Upper lobe of right lung (tissue), 1 donor: ENCODE data around the gene TSNAXIP1. TPM values are rescaled to one million over a fixed set of nuclear protein-coding genes. Genes with fewer than 3 reads are reported as not detected.
A peak's percentile ranks its signal among the peaks of the same experiment; 100 is the strongest.

Experiments used
- ATAC-seq: fragments of 200-7000 bp; cut with Tn5 transposase; one replicate; pipeline ENCODE4 v1.9.1; 2020; ENCODE audit warnings: mild to moderate bottlenecking, moderate library complexity
- DNase-seq: peaks from one replicate; pipeline ENCODE4 v3.0.0-alpha.2; 2020
- H3K27ac ChIP-seq: fragments of 200-600 bp; one replicate; pipeline ENCODE4 v1.8.0; 2022
- H3K27me3 ChIP-seq: fragments of 200-600 bp; one replicate; pipeline ENCODE4 v1.8.0; 2022; ENCODE audit warnings: mild to moderate bottlenecking
- H3K36me3 ChIP-seq: fragments of 200-600 bp; one replicate; pipeline ENCODE4 v1.8.0; 2022
- H3K4me1 ChIP-seq: fragments of 200-600 bp; one replicate; pipeline ENCODE4 v1.8.0; 2022
- H3K4me3 ChIP-seq: fragments of 200-600 bp; one replicate; pipeline ENCODE4 v1.8.0; 2022; ENCODE audit warnings: mild to moderate bottlenecking
- H3K9me3 ChIP-seq: fragments of 200-600 bp; one replicate; pipeline ENCODE4 v1.8.0; 2022
- intact Hi-C: fragments of 100-400 bp; cut with DNase I; formaldehyde crosslinking; loops from one replicate; pipeline ENCODE4 v1.11.0; 2022
- long read RNA-seq: library from polyadenylated mRNA; unstranded; transcript quantifications from one replicate; pipeline ENCODE4 v2.0.0, GENCODE V29; 2021
- total RNA-seq: library from RNA; stranded (reverse); fragmentation: NEBNext Ultra II Directional; extraction: Animal tissue kit (Norgen Biotek cat#: 25700); gene quantifications from one replicate; pipeline ENCODE4 v1.2.1, GENCODE V29; 2021
- TF ChIP-seq, protein P1 (sequence below): fragments of 200-600 bp; IDR thresholded peaks from one replicate; pipeline ENCODE4 v1.8.0; 2022; ENCODE audit warnings: antibody characterized with exemption
- donor health status: DM: no; HTN: yes; CAD: no; lungs with severe emphysema.

TSNAXIP1 gene, protein sequence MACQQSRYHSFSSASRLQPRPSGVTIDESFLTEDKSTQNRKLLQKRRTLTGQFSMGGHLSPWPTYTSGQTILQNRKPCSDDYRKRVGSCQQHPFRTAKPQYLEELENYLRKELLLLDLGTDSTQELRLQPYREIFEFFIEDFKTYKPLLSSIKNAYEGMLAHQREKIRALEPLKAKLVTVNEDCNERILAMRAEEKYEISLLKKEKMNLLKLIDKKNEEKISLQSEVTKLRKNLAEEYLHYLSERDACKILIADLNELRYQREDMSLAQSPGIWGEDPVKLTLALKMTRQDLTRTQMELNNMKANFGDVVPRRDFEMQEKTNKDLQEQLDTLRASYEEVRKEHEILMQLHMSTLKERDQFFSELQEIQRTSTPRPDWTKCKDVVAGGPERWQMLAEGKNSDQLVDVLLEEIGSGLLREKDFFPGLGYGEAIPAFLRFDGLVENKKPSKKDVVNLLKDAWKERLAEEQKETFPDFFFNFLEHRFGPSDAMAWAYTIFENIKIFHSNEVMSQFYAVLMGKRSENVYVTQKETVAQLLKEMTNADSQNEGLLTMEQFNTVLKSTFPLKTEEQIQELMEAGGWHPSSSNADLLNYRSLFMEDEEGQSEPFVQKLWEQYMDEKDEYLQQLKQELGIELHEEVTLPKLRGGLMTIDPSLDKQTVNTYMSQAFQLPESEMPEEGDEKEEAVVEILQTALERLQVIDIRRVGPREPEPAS
- 0.55 TPM for total RNA-seq
- long read RNA-seq, partial matches to known transcripts, result 0 of 2 reads
- long read RNA-seq, other reads (novel, unspliced or antisense), result 2 of 2 reads

DNA sequence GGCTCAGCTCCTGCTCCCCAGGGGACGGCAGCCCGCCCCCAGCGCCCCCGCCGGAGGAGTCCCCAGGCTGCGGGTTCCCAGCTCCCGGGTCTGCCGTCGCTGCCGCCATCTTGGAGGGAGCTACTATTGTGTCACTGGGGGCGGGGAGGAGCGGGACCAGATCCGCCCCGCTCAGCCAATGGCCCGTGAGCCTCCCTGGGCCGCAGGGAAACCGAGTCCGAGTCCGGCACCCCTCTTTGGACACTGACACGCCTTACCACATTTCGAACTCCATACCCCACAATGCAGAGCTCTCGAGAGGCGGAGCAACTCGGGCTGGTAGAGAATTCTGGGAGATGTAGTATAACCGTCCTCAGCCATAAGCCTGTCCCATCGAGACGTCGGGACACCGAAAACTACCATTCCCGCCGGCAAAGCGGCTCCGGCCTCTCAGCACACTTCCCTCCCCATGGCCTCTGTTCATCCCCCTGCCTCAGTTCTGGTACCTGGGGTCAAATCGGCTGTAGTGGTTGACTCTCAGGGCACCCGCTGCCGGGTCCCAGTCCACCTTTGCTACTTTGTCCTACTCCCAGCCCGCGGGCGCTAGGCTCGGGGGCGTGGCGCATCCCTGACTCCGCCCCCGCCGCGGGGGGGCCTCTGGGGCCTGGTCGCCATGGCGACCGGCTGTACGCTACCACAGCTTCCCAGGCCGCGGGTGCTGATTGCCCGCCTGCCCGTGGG, at the start of gene TSNAXIP1, which contains the start of gene RANBP10:
TSNAXIP1 (plus strand) TSS at position 462 of the 720 bp plus-strand sequence. CDS start 261 bp downstream, outside the sequence.
RANBP10 (minus strand) TSS at position 133 of the 720 bp plus-strand sequence; CDS start at position 109, 24 bp downstream.
- peak within 1 kb of the TSS; percentile 80 for H3K27ac ChIP-seq
- TF ChIP-seq, protein P1, sequence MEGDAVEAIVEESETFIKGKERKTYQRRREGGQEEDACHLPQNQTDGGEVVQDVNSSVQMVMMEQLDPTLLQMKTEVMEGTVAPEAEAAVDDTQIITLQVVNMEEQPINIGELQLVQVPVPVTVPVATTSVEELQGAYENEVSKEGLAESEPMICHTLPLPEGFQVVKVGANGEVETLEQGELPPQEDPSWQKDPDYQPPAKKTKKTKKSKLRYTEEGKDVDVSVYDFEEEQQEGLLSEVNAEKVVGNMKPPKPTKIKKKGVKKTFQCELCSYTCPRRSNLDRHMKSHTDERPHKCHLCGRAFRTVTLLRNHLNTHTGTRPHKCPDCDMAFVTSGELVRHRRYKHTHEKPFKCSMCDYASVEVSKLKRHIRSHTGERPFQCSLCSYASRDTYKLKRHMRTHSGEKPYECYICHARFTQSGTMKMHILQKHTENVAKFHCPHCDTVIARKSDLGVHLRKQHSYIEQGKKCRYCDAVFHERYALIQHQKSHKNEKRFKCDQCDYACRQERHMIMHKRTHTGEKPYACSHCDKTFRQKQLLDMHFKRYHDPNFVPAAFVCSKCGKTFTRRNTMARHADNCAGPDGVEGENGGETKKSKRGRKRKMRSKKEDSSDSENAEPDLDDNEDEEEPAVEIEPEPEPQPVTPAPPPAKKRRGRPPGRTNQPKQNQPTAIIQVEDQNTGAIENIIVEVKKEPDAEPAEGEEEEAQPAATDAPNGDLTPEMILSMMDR, result no peak
- intact Hi-C loops, result no loop called here
- peaks cover 20% of the 10 kb centered on the region for H3K4me1 ChIP-seq
- no peaks in the 10 kb centered on the region for H3K27me3 ChIP-seq
- DNase-seq, result peak; percentile 98
- H3K36me3 ChIP-seq, result peaks cover 7% of the 10 kb centered on the region
- ATAC-seq, result peak; percentile 97
- H3K9me3 ChIP-seq, result no peaks in the 10 kb centered on the region
- peak within 1 kb of the TSS; percentile 80 for H3K4me3 ChIP-seq

DNA sequence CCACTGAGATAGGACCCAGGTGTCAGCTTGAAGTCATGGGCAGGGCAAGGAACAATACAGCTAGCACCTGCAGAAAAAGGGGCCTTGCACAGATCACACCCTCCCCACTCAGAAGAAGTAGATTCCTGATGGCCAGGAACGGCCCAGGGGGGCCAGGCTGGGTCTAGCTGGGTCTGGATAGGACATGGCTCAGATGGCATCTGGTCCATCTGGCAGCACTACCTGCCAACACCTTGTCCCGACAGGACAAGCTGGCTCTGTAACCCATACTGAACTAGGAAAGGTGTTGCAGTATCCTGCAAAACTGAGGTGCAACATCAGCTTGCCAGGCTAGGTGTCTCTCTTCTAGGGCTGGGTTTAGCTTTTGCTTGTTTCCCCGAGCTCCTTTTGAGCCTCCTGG, 48.7 kb upstream of the TSNAXIP1 start:
- H3K27ac ChIP-seq, result no peak overlapping the region
- no peak for DNase-seq
- H3K4me3 ChIP-seq, result no peak overlapping the region
- H3K4me1 ChIP-seq, result no peaks in the 10 kb centered on the region
- intact Hi-C loops, result no loop called here
- TF ChIP-seq, protein P1, result no peak
- ATAC-seq, result no peak
- H3K36me3 ChIP-seq, result peaks cover 11% of the 10 kb centered on the region
- H3K27me3 ChIP-seq, result no peaks in the 10 kb centered on the region
- no peaks in the 10 kb centered on the region for H3K9me3 ChIP-seq

DNA sequence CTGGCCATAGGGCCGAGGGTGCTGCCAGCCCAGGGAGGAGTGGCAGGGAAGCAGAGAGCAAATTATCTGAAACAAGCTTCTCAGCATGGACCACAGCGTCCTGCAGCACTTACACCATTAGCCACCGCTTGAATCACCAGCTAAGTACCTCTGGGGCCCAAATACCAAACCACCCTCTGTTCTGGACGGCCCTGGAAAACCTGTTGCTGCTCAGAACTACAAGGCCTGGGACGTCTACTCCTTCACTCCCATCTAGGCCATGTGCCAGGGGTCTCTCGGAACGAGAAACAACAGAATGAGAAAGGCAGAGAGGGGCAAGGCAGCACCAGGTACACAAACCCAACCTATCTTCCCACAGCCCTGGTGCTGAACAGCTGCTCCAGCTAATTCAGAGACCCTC, 47.7 kb upstream of the TSNAXIP1 start:
- DNase-seq, result no peak
- TF ChIP-seq, protein P1, result no peak

DNA sequence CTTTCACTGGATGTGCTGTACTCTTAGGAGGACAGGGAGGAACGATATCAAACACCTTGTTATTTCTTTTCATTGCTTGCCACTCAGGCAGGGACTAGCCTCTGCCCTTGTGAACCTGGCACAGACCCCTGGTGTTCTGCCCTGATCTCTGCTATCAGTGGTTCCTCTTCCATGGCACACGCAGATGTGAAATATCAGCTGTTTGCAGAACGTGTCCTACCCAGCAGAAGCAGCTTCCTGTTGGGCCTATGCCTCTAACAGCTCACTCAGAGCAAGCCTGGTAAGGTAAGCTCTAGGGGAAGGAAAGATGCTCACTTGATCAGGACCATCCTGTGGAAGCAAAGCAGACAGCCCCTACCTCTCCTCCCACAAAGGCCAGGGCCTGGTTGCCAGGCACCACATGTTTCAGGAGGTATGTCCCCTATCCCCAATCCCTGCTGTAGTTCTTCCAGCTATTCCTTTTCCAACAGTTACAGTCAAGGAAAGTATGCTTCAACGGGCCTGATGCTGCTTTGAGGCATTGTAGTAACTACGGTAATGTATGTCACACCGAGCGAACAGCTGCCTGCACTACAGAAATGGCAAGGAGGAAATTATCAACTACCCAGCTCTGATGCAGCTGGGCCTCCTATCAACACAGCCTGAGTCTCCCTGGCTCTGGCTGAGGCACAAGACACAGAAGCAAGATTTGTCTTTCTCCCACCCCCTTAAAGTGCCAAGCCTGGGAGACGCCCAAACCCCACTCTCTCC, 46.3 kb upstream of the TSNAXIP1 start:
- H3K27me3 ChIP-seq, result no peaks in the 10 kb centered on the region
- H3K36me3 ChIP-seq, result peaks cover 11% of the 10 kb centered on the region
- no peak for DNase-seq
- peak; percentile 17 for ATAC-seq
- H3K9me3 ChIP-seq, result no peaks in the 10 kb centered on the region
- TF ChIP-seq, protein P1, result no peak
- intact Hi-C loops, result no loop called here
- no peak overlapping the region for H3K27ac ChIP-seq
- no peaks in the 10 kb centered on the region for H3K4me1 ChIP-seq
- no peak overlapping the region for H3K4me3 ChIP-seq

More for the DNA sequence above, 47.7 kb upstream of the TSNAXIP1 start:
- no peaks in the 10 kb centered on the region for H3K27me3 ChIP-seq
- H3K9me3 ChIP-seq, result no peaks in the 10 kb centered on the region
- no peaks in the 10 kb centered on the region for H3K4me1 ChIP-seq
- H3K36me3 ChIP-seq, result peaks cover 11% of the 10 kb centered on the region
- H3K27ac ChIP-seq, result no peak overlapping the region
- no peak for ATAC-seq
- no peak overlapping the region for H3K4me3 ChIP-seq
- intact Hi-C loops, result no loop called here

DNA sequence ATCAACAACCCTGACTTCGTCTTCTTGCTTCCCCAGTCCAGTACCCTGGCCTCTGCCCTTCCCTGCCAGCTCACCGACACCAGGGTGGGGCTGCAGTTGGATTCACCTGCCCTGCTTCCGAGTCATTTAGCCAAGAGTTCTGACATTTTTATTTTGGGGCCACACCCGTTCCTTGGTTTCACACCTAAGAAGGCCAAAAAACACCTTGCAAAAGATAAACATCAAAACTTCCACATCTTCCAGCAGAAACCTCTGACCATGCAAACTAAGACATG, 45.8 kb upstream of the TSNAXIP1 start:
- ATAC-seq (no peak), DNase-seq (no peak)
- TF ChIP-seq, protein P1, result no peak
- Histone ChIP-seq H3K9me3 (no peaks in the 10 kb centered on the region), H3K4me1 (no peaks in the 10 kb centered on the region), H3K4me3 (no peak overlapping the region), H3K27ac (no peak overlapping the region), H3K36me3 (peaks cover 11% of the 10 kb centered on the region), H3K27me3 (no peaks in the 10 kb centered on the region)
- intact Hi-C loops, result no loop called here
